Adrenal gland (tissue), 12 donors: ENCODE data around the gene LTBP2. TPM values are rescaled to one million over a fixed set of nuclear protein-coding genes. Genes with fewer than 3 reads are reported as not detected.

Source experiments
- DNase-seq, 7 donors: peaks; one replicate each; pipeline ENCODE4 v3.0.0-alpha.2; 2019 to 2020
- H3K27ac ChIP-seq, 5 donors: fragments of 200-600 bp; sonication (generic) in 4 of 5; 1 replicate in 3 of 5; 2 replicates in 2 of 5; pipeline versions ENCODE4 v1.5.1 to v1.8.0; 2016 to 2020; ENCODE audit warnings: mild to moderate bottlenecking in 1 of 5
- H3K27me3 ChIP-seq: fragments of 200-600 bp; 2 replicates; pipeline ENCODE4 v1.8.0; 2021
- H3K36me3 ChIP-seq, 2 donors: fragments of 200-600 bp; replicated peaks in 1 of 2; 1 replicate in 1 of 2; 2 replicates in 1 of 2; pipeline versions ENCODE4 v1.5.1 to v1.8.0; 2018 to 2022
- H3K4me1 ChIP-seq, 2 donors: fragments of 200-600 bp; replicated peaks in 1 of 2; 1 replicate in 1 of 2; 2 replicates in 1 of 2; pipeline versions ENCODE4 v1.5.1 to v1.8.0; 2018 to 2021
- H3K4me3 ChIP-seq, 4 donors: fragments of 200-600 bp; sonication (generic) in 3 of 4; one replicate each; pipeline ENCODE4 v1.5.1; 2016 to 2018
- H3K9me3 ChIP-seq, 3 donors: fragments of 200-600 bp; sonication (generic) in 1 of 3; replicated peaks in 1 of 3; 1 replicate in 2 of 3; 2 replicates in 1 of 3; pipeline versions ENCODE4 v1.5.1 to v1.8.0; 2016 to 2021
- POLR2A ChIP-seq, 2 donors: fragments of 450-650 bp; IDR thresholded peaks; one replicate each; pipeline ENCODE4 v1.6.1; 2017; ENCODE audit warnings: antibody characterized with exemption in 2 of 2, mild to moderate bottlenecking in 2 of 2, moderate library complexity in 1 of 2
- WGBS, 4 donors: extraction: QIAGEN DNeasy Blood & Tissue Kit in 2 of 4; methylation state at CpG; one replicate each; pipeline versions ENCODE4 v1.1.5 to v1.1.7; 2013 to 2017; 5-methylcytosine and 5-hydroxymethylcytosine counted together
- intact Hi-C, 2 donors: fragments of 100-400 bp; cut with DNase I; formaldehyde crosslinking; loops; one replicate each; pipeline versions ENCODE4 v1.14.1 to v1.15.0; 2022 to 2023
- polyA plus RNA-seq, 3 donors: library from polyadenylated mRNA; stranded (reverse); fragments of 200-250 nt in 2 of 3; fragments of 350-450 nt in 1 of 3; fragmentation: Illumina TruSeq in 1 of 3; extraction: RNeasy Lipid Tissue Mini Kit (QIAGEN cat#74804) in 1 of 3; gene quantifications; one replicate each; pipeline ENCODE4 v1.2.3, GENCODE V29; 2013 to 2014
- total RNA-seq, 9 donors: library from RNA; depleted of rRNA in 4 of 9; stranded (reverse); fragments of >200 nt in 4 of 9; fragments of 120-200 nt in 1 of 9; fragmentation: NEBNext Ultra II Directional in 1 of 9; extraction: Animal tissue kit (Norgen Biotek cat#: 25700) in 1 of 9; gene quantifications; one replicate each; pipeline versions ENCODE4 v1.1.0 to v1.2.4, GENCODE V29; 2013 to 2023
- TF ChIP-seq, protein P1 (sequence below), 6 experiments: fragments of 450-650 bp in 4 of 6; fragments of 200-600 bp in 2 of 6; sonication (generic) in 1 of 6; IDR thresholded peaks; 1 replicate in 5 of 6; 2 replicates in 1 of 6; pipeline versions ENCODE4 v1.5.1 to v1.8.0; 2016 to 2021; ENCODE audit warnings: antibody characterized with exemption in 6 of 6, mild to moderate bottlenecking in 2 of 6, moderate library complexity in 1 of 6
- donor health status: healthy with polysubstance abuse.
- donor health status: Bipolar disorder and iron deficiency.
- donor health status: DM: yes; HTN: yes; CAD: no.
- donor health status: DM: no; HTN: no; CAD: no.
- donor health status: DM: no; HTN: no; CAD: no.
- donor health status: DM: yes; HTN: yes; CAD: no.

LTBP2 gene
- total and polyA plus RNA-seq, 12 donors = 2.1 to 17.0 (median 6.2) TPM

DNA sequence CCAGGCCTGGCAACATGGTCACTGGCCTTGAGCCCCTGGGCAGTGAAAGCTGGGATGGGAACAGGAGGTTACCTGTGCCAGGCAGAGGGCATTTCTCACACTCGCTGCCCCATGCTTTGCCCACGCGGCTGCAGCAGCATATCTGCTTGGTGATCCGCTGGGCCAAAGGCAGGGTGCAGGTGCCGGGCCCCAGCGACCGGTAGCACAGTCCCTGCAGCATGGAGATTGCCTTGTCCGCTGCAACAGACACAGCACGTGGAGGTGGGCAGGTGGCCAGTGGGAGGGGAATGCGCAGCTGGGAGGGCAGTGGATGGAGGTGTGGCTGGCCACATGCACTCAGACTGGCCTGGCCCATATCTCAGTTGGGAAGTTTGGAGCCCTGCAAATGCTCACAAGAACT is 83.2 kb downstream of the LTBP2 start:
- H3K27me3 ChIP-seq = no peaks in the 10 kb centered on the region
- no peak for DNase-seq
- no peak overlapping the region for H3K4me3 ChIP-seq
- no peak for TF ChIP-seq POLR2A (IDR thresholded peaks at IDR 0.05)
- TF ChIP-seq, protein P1, sequence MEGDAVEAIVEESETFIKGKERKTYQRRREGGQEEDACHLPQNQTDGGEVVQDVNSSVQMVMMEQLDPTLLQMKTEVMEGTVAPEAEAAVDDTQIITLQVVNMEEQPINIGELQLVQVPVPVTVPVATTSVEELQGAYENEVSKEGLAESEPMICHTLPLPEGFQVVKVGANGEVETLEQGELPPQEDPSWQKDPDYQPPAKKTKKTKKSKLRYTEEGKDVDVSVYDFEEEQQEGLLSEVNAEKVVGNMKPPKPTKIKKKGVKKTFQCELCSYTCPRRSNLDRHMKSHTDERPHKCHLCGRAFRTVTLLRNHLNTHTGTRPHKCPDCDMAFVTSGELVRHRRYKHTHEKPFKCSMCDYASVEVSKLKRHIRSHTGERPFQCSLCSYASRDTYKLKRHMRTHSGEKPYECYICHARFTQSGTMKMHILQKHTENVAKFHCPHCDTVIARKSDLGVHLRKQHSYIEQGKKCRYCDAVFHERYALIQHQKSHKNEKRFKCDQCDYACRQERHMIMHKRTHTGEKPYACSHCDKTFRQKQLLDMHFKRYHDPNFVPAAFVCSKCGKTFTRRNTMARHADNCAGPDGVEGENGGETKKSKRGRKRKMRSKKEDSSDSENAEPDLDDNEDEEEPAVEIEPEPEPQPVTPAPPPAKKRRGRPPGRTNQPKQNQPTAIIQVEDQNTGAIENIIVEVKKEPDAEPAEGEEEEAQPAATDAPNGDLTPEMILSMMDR (IDR thresholded peaks at IDR 0.05) = no peak
- no peaks in the 10 kb centered on the region for H3K36me3 ChIP-seq
- intact Hi-C loops = no loop called here
- no peaks in the 10 kb centered on the region for H3K9me3 ChIP-seq
- peaks cover 9% of the 10 kb centered on the region in 2 donors for H3K4me1 ChIP-seq
- WGBS, 4 donors = 93 to 95% (median 95%) methylated on average over 7 to 10 of the region's 10 CpGs
- H3K27ac ChIP-seq = no peak overlapping the region

DNA sequence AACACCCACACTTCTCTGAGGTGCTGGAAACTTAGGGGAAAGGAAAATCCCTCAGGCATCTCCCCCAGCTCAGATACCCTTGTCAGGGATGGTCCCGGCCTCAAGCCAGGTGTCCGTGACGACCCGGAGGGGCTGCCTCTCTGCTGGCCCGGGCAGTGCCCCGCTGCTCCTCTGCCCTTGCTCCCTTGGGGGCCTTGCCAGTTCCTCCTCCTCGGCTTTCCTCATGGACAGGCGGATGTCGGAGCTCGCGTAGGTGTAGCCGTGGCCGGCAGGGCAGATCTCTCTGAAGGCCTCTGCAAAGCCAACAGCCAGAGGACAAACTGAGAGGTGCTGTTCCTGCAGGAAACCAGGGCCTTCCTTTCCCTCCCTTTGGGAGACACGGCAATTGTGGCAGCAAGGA is 83.6 kb downstream of the LTBP2 start:
- 87 to 95% (median 92%) methylated on average over 7 to 14 of the region's 14 CpGs for WGBS, 4 donors
- peaks cover 9% of the 10 kb centered on the region in 2 donors for H3K4me1 ChIP-seq
- DNase-seq = no peak
- intact Hi-C loops = no loop called here
- H3K27me3 ChIP-seq = no peaks in the 10 kb centered on the region
- H3K36me3 ChIP-seq = no peaks in the 10 kb centered on the region
- H3K9me3 ChIP-seq = no peaks in the 10 kb centered on the region
- TF ChIP-seq, protein P1 (IDR thresholded peaks at IDR 0.05) = no peak
- no peak for TF ChIP-seq POLR2A (IDR thresholded peaks at IDR 0.05)
- H3K4me3 ChIP-seq = no peak overlapping the region
- no peak overlapping the region for H3K27ac ChIP-seq

DNA sequence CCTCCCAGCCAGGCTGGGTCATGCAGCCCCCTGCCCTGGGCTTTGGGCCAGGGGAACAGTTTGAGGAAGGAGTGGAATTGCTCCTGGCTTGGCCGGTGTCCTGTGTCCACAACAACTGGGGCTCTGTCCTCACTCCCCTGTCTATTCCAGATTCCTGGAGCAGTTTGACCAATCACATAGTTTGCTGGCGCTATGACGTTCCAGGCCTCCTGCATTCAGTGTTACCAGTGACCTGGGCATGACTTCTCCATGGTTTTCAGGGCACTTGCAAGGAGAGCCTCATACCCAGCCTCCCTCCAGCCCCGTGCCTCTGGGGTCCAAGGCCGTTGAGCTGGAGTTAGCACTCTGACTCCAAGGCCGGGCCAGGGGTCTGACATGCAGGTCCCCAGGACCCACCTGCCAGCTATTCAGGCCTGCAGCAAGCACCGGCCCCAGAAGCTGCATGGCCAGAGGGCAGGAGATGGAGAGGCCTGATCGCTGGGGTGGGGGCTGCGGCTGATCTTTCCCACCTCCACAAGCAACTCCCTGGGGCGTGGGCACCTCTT is 84.2 kb downstream of the LTBP2 start:
- Histone ChIP-seq H3K4me1 (peaks cover 9% of the 10 kb centered on the region in 2 donors), H3K27ac (no peak overlapping the region), H3K36me3 (no peaks in the 10 kb centered on the region), H3K4me3 (no peak overlapping the region), H3K27me3 (no peaks in the 10 kb centered on the region), H3K9me3 (no peaks in the 10 kb centered on the region)
- TF ChIP-seq POLR2A (IDR thresholded peaks at IDR 0.05) = no peak
- TF ChIP-seq, protein P1 (IDR thresholded peaks at IDR 0.05) = no peak
- 48 to 77% (median 74%) methylated on average over 6 to 10 of the region's 10 CpGs for WGBS, 4 donors
- DNase-seq = no peak
- intact Hi-C loops = no loop called here

DNA sequence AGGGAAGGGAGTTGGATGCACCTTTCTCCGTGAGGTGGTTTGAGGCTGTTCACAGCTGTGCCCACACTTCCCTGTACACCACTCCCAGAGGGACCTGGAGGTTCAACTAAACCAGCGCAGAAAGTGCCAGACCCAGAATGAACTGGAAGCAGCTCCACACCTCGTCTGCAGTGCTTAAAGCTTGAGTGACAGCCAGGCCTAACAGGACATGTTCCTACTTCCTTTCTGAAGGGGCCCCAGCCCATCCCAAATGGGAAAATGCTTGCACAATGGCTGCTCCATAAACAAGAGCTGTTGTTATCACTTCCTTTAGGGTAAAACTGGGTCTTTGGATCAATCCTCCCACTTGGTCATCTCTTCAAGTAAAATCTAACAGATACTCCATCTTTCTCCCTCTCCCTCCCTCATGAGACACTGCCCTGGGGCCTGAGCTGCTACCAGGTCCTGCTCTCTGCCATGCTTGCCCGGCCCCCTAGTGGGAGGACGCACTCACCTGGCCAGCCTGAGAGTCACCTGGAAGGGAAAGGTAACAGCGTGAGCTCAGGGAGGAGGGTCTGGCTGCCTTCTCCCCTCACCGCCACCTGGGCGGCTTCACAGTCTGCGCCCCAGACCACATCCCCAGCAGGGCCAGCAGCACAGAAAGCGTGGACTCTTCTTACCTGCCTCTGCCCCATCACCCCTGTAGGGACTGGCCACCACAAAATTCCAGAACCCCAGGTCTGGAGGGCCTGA is 85.0 kb downstream of the LTBP2 start:
- 81 to 93% (median 87%) methylated on average over 9 to 10 of the region's 10 CpGs for WGBS, 4 donors
- no peak for DNase-seq
- no peaks in the 10 kb centered on the region for H3K9me3 ChIP-seq

More for the DNA sequence above, 85.0 kb downstream of the LTBP2 start:
- H3K36me3 ChIP-seq = no peaks in the 10 kb centered on the region
- peaks cover 9% of the 10 kb centered on the region in 2 donors for H3K4me1 ChIP-seq
- intact Hi-C loops = no loop called here
- no peak overlapping the region for H3K4me3 ChIP-seq
- TF ChIP-seq, protein P1 (IDR thresholded peaks at IDR 0.05) = no peak
- no peak for TF ChIP-seq POLR2A (IDR thresholded peaks at IDR 0.05)
- no peak overlapping the region for H3K27ac ChIP-seq
- H3K27me3 ChIP-seq = no peaks in the 10 kb centered on the region
